SKM-1 treated with dmso at 0.1 percent for 144 hours (cell line): ENCODE results near the gene ZNF322.
A peak's percentile ranks its signal among the peaks of the same experiment; 100 is the strongest.
"Not testable (repeated sequence)": the region's sequence is repeated elsewhere in the genome, so short reads cannot be mapped to it uniquely, and the experiment has no call there.

Source experiments
- DNase-seq: peaks from one replicate; lab custom pipeline; 2025; ENCODE audit not compliant: unreplicated experiment; lab: John Stamatoyannopoulos, UW

Gene ZNF322, protein sequence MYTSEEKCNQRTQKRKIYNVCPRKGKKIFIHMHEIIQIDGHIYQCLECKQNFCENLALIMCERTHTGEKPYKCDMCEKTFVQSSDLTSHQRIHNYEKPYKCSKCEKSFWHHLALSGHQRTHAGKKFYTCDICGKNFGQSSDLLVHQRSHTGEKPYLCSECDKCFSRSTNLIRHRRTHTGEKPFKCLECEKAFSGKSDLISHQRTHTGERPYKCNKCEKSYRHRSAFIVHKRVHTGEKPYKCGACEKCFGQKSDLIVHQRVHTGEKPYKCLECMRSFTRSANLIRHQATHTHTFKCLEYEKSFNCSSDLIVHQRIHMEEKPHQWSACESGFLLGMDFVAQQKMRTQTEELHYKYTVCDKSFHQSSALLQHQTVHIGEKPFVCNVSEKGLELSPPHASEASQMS

DNA sequence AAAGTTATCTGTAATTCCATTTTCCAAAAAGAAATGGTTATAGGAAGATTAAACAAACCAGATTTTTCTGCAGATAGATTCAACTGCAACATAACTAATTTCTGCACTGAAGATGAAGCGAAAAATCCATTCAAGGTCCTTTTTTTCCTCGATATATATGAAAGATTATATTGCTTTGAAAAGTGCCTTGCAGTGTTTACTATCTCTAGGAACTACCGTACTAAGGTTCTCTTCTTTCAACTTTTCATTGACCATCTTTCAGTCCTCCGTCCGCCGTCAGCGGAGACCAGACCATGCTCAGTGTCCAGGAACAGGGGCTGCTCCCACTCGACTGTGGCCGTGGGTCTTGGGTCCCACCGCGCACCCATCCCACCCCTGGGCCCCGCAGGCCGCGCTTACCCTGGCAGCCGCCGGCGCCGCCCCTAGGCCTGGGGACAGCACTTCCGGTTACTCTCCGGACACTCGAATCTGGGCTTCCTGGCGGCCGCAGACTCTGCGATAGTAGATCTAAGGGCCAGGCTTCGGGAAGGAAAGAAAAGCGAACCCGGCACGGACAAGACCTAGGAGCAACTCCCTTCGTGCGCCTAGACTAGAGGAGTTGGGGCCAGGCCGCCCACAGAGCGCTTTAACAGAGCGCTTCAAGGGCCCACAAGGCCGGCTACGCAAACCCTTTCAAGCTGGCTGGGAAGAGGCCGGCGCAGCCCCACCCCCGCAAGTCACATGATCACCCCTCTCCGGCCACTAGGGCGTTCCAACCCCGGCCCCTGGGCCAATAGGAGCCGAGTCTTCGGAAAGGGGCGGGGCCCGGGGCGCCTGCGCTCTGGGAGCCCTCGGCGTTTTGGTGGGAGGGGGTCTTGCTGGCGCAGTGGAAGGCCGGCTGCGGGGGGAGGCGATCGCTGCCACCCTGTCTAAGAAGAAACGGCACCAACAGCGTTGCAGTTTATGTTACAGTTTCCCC is at the start of gene ZNF322:
ZNF322 (minus strand) TSS at position 705 of the 958 bp plus-strand sequence. CDS start 21,193 bp downstream, outside the sequence.
- DNase-seq, result peak; percentile 92

DNA sequence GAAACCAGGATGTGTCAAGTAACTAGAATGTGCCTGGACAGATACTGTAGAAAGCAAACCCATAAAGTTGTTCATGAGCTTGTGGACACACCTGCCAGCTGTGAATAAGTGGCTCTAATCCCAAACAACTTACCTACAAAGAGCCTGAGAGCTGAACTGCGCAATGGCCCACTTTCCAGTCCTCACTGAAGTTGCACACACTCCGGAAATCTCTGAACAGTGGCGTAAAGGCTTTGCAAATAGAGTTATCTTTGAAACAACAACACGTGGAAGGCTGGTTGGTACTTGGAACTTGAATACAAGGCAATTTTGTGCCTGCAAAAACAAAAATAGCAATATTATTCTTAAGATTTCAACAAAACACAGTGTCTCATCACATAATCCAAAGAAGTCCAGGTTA is 46.2 kb upstream of the ZNF322 start:
- not testable (repeated sequence) for DNase-seq

DNA sequence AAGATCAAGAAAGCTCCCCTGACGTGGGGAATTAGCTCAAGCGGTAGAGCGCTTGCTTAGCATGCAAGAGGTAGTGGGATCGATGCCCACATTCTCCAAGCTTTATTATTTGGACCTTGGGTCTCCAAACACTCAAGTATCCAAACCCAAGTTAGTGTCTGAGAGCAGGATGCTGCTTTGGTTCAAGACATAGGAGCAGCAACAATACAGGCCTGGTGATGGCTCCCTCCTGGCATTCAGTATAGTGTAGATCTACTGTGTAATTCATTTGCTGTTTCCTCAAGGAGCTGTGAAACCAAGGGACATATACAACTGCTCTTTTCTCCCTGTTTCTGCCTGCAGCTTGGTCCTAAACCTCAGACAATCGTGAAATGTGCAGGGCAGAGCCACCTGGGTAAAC is 45.8 kb upstream of the ZNF322 start:
- DNase-seq, result not testable (repeated sequence)

DNA sequence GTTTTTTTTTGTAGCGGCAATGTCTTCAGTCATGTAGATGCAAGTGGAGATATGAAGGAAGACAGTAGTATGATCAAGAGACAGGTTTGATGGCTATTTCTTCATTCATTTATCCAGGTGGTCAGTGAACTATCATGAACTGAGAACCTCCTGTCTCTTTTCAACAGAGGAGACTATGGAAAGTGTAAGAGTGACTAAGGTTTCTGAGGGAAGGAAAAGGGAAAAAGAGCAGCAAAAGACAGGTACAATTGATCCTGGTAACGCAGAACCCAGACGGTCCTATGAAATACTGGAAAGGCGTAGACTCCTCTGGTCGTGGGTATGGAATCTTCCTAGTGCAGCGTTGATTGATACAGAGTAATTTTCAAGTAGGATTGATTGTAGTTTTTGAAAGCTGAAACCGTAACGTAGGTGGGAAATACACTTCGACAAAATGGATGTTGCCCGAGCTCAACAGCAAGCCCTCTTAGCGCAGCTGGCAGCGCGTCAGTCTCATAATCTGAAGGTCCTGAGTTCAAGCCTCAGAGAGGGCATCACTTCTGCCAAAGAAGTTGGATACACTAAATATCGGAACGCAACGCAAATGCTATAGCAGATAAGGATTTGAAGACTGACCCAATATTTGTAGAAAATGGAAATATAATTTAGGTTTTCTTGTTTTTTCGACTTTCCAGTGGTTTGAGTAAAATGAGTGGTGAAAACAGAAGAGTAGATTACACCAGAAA is 41.6 kb upstream of the ZNF322 start:
- not testable (repeated sequence) for DNase-seq

DNA sequence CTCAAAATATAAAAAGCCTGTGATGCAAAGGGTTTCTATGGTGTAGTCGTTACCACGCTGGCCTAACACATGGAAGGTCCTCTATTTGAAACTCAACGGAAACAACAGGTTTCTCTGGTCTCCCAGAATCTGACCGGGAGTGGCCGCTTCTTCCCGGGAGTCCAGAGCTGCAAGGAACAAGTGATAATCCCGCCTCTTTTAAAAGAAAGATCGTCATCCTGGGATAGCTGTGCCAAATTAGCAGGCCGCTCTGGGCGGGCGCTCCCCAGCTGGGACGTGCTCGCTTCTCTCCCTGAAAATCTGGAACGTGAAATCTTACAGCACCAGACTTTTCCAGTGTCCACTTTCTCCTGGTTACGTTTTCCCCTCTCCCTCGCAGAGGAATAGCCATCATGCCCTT is 38.0 kb upstream of the ZNF322 start:
- DNase-seq, result not testable (repeated sequence)

DNA sequence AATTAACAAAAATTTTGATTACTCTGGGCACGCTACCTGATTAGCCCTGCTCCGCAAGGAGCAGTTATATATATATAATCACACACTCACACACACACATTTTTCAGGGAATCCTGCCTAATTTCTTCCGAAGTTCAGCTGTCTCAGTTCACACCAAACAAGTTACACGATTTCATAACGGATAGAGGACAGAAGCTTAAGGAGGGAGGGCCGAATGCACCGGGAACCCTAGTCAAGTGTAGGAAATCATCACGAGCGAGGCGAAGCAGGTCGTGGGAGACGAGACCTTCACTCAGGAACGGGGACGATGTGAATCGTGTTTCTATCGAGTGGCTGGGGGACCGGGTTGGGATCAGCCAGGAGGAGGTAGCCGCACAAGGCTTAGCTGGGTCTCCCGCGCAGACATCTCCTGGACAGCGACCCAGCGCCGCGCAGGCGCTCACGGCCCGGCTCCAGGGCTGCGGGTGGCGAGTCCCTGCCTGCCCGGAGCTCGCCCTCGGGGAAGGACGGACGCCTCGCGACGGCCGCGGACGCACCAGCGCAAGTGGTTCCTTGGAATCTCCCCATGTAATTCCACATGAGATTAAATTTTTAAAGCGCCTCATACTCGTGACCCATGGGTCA is 29.9 kb upstream of the ZNF322 start:
- not testable (repeated sequence) for DNase-seq

DNA sequence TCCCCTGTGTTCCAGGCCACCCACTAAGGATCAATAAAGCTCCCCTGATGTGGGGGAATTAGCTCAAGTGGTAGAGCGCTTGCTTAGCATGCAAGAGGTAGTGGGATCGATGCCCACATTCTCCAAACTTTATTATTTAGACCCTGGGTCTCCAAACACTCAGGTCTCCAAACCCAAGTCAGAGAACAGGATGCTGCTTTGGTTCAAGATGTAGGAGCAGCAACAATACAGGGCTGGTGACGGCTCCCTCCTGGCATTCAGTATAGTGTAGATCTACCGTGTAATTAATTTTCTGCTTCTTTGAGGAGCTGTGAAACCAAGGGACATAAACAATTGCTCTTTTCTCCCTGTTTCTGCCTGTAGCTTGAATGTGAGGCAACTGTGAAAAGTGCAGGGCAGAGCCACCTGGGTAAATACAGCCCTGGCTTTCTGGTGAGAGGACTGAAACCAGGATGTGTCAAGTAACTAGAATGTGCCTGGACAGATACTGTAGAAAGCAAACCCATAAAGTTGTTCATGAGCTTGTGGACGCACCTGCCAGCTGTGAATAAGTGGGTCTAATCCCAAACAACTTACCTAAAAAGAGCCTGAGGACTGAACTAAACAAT is 23.0 kb upstream of the ZNF322 start:
- not testable (repeated sequence) for DNase-seq

DNA sequence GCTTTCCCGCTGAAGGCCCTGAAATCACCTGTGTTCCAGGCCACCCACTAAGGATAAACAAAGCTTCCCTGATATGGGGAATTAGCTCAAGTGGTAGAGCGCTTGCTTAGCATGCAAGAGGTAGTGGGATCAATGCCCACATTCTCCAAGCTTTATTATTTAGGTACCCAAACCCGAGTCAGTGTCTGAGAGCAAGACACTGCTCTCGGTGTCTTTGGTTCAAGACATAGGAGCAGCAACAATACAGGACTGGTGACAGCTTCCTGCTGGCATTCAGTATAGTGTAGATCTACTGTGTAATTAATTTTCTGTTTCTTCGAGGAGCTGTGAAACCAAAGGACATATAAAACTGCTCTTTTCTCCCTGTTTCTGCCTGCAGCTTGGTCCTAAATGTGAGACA is 13.7 kb upstream of the ZNF322 start:
- DNase-seq, result not testable (repeated sequence)

DNA sequence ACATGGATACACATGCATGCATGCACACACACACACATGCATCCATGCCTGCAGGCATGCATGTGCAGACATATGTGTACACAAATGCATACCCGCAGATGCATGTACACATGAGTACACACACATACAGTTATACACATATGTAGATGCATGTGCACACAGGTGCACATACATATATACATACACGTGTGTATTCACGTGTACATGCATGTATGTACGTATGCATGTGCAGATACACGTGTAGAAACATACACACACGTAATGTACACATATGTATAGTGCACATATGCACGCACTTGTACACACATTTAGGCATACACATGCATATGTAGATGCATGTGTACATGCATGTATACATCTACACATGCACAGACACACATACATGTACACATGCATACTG is 11.0 kb upstream of the ZNF322 start:
- DNase-seq, result not testable (repeated sequence)

DNA sequence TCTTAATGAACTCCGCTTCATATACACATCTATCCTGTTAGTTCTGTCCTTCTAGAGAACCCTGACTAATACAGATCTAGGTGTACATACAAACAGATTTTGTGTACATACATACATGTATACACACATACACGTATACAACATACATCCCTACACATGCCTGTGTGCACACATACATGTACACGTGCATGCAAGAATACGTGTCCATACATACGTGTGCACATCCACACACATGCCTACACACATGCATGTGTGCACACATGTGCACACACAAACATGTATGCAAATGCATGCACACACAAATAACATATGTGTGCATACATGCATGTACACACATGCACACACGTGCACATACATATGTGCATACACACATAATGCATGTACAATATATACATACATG is 10.5 kb upstream of the ZNF322 start:
- DNase-seq, result not testable (repeated sequence)

DNA sequence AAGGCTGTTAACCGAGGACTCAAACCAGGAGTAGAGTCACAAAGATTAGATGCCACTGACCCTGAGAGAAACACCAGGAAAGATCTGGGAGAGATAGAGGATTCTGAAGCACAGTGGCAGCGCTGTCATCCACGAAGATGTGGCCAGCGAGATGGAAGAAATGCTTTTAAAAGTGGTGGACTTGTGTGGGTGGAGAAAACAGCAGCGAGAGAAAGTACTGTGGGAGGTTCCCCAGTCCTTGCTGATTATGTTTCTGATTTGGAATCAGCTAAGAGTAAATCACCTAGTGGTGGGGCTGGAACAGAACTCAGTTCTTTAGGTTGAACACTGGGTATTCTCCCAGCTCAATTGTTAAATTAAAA is 435 bp upstream of the ZNF322 start:
- DNase-seq, result no peak

DNA sequence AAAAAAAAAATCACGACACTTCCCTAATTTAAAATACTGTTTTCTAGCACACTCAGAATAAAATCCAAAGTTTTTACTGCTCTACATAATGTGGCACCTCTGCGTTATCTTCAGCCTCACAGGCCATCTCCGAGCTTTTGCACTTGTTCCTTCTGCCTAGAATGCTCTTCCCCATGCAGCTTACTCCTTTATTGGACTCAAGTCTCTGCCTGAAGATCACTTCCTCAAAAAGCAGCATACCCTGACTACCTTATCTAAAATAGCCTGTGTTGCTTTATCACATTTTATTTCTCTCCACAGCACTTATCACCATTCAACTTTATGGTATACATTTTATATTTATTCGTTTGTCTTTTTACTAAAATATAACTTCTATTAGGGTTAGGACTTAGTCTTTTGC is 2.3 kb downstream of the ZNF322 start:
- no peak for DNase-seq

DNA sequence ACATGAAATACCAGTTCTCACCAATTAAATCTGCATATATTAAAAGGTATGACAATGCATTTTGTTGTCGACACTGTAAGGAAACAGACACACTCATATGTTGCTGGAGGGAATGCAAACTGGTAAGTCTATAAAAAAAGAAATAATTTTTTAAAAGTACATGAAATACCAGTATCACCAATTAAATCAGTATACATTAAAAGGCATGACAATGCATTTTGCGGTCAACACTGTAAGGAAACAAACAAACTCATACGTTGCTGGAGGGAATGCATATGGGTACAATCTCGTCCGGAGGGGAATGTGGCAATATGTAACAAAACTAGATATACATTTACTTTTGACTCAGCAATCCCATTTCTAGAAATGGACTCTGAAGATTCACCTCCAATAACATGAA is 6.5 kb downstream of the ZNF322 start:
- no peak for DNase-seq

DNA sequence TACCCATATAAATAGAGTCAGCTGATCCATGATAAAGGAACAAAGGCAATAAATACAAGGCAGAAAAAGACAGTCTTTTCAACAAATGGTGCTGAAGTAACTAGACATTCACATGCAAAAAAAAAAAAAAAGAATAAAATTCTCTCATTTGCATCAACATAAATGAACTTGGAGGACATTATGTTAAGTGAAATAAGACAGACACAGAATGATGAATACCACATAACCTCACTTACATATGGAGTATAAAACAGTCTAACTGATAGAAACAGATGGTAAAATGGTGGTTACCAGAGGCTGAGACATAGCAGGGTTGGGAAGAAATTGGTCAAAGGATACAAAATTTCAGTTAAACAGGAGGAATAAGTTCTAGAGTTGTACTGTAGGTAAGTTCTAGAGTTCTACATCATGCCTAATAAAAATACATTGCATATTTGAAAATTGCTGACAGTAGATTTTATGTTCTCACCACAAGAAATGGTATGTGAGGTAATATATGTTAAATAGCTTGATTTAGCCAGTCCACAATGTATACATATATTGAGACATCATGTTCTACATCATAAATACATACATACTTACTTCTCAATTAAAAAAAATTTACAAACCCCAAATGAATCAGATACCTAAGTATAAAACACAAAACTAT is 8.3 kb downstream of the ZNF322 start:
- no peak for DNase-seq

DNA sequence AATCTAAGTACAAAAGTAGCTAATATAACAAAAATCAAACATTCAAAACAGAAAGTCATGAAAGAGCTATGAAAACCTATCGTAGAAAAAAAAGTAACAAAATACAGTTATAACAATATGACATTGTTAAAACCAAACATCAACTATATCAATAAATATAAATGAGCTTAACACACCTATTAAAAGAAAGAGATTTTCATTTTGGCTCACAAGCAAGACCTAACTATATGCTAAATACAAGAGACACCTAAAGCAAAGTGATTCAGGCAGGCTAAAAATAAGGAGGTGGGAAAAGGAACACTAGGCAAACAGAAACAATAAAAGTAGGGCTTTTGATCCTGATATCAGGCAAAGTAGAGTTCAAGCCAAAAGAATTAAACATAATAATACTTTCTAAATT is 13.5 kb downstream of the ZNF322 start:
- DNase-seq, result no peak

DNA sequence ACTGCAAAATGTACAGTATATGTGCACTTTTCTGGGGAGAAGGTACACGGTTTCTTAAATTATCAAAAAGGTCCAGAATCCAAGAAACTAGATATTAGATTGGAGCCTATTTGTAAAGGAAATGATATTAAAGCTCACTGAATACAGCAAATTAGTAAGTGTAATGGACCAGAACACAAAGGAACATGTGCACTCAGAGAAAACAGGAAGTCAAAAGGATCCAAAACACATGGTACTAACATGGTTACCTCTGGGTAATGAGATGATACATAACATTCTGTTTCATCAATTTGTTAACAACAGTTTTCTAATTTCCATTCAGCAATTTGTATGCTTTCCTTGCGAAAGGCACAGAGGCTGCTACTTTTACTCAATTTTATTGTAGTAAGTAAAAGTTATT is 18.7 kb downstream of the ZNF322 start:
- no peak for DNase-seq

DNA sequence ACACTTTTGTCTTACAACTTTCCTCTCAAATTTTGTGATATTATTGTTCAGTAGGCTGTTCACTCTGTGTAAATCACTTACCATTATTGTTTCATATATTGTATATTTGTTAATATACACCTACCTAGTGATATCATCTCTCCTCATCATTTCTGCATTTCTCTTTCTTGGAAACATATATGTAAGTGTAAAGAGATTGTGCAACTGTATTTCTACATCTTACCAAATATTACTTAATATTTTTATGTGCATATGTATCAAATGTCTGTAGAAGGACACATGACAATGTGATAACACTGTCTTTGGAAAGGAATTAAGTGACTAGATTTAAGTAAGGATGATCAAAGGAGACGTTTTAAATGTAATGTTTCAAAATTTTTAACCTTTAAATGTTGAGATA is 30.2 kb downstream of the ZNF322 start:
- DNase-seq, result no peak

DNA sequence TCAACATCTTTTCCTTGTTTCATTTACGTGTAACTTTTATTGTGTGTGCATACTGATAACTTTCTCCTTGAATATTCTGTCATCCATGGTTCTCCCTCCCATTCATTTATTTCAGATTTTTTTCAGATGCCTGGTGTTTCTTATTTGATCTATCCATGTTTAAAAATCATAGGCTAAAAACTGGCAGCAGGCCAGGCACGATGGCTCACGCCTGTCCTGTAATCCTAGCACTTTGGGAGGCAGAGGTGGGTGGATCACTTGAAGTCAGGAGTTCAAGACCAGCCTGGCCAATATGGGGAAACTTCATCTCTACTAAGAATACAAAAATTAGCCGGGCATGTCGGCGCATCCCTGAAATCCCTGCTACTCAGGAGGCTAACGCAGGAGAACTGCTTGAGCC is 31.7 kb downstream of the ZNF322 start:
- no peak for DNase-seq

DNA sequence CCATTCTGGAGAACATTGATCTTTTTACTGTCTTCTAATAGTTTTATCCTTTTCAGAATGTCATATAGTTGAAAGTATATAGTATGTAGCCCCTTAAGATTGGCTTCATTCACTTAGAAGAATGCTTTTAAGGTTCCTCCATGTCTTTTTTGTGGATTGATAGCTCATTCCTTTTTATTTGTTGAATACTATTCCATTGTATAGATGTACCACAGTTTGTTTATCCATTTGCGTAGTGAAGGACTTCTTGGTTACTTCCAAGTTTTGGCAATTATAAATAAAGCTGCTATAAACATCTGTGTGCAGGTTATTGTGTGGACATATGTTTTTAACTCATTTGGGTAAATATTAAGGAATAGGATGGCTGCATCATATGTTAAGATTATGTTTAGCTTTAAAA is 35.0 kb downstream of the ZNF322 start:
- no peak for DNase-seq

DNA sequence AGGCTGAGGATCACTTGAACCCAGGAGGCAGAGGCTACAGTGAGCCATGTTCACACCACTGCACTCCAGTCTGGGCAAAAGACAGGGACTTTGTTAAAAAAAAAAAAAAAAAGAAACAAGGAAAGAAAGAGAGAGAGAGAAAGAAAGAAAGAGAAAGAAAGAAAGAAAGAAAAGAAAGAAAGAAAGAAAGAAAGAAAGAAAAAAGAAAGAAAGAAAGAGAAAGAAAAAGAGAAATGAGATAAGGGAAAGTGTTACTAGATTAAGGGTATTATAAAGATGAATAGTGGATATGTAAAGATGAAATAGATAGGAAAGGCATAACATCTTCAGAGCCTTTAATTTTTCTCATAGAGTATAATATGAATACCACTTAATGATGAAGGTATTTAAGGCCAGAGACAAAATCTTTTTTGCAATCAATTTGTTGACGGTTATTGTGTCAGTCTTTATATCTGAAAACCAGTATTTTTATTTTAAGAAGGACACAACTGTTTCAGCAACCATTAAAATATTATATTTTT is 36.1 kb downstream of the ZNF322 start:
- DNase-seq, result no peak
